Choroid plexus epithelial cell (primary cell): Measurements from ENCODE around the gene PTPRT.
A peak's percentile ranks its signal among the peaks of the same experiment; 100 is the strongest.

Experiments used
- DNase-seq: peaks from one replicate; pipeline ENCODE4 v3.0.0-alpha.2; 2010; ENCODE audit warnings: low read depth
- H3K4me3 ChIP-seq: 2 replicates; pipeline ENCODE4 v1.5.1; 2011; ENCODE audit warnings: low read depth, mild to moderate bottlenecking, control low read depth, low read length, moderate library complexity
- CTCF ChIP-seq: conservative IDR thresholded peaks from 2 replicates; pipeline ENCODE4 v1.5.1; 2011; ENCODE audit warnings: low read depth, mild to moderate bottlenecking, control low read depth, inconsistent platforms, low read length, moderate library complexity

Gene PTPRT

DNA sequence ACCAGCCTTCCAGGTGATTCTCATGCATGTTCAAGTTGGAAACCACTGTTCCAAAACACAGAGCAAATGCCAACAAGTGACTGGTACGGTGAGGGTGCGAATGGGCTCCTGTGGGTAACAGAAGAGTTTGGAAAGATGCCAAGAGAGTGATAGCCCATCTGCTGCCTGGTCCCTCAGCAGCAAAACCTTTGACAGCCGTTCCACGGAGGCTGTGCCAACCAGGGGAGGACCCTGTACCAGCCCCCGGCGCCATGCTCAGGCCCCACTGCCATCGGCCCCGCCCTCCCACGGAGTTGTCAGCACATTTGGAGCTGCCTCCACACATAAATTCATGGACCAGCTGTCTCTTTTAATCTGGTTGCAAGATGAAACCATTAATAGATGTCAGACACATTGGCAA, 4.4 kb upstream of the PTPRT start:
- no peak for TF ChIP-seq CTCF
- DNase-seq = no peak
- no peak overlapping the region for H3K4me3 ChIP-seq

DNA sequence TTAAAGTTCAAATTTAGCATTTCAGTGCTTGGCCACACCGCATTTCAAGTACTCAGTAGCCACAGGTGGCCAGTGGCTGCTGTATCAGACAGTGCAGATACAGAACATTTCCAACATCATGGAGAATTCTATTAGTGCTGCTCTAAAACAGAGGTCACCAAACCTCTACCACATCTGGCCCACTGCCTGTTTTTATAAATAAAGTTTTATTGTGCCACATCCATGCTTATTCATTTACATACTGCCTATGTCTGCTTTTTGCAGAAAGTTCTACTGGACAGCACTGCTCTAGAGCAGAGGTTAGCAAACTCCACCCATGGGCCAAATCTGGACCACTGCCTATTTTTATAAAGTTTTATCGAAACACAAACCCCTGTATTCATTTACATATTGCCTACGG, 3.7 kb upstream of the PTPRT start:
- TF ChIP-seq CTCF = no peak
- H3K4me3 ChIP-seq = no peak overlapping the region
- DNase-seq = no peak

GRCh38 chr20:43191946-43192863, 2.5 kb upstream of the PTPRT start:
- DNase-seq = peak; percentile 6
- peak; percentile 41 for TF ChIP-seq CTCF
- H3K4me3 ChIP-seq = no peak overlapping the region

DNA sequence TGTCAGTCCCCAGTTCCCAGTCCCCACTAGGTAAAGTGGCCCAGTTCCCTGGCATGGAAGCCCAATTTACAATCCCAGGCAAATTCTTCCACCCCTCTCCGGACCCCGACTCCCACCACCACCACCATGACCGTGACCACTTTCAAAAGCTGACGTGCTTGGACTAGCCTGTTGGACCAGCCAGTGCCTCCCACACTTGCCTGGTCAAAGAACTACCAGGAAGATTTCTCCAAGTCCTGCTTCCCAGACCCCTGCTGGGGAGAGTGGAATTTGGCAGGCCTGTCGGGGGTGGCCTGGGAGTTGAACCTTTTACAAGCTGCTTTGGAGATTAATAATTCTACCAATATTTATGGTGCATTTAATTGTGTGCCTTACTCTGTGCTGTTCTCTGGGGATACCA, 1.4 kb upstream of the PTPRT start:
- TF ChIP-seq CTCF = no peak
- H3K4me3 ChIP-seq = no peak overlapping the region
- DNase-seq = no peak

DNA sequence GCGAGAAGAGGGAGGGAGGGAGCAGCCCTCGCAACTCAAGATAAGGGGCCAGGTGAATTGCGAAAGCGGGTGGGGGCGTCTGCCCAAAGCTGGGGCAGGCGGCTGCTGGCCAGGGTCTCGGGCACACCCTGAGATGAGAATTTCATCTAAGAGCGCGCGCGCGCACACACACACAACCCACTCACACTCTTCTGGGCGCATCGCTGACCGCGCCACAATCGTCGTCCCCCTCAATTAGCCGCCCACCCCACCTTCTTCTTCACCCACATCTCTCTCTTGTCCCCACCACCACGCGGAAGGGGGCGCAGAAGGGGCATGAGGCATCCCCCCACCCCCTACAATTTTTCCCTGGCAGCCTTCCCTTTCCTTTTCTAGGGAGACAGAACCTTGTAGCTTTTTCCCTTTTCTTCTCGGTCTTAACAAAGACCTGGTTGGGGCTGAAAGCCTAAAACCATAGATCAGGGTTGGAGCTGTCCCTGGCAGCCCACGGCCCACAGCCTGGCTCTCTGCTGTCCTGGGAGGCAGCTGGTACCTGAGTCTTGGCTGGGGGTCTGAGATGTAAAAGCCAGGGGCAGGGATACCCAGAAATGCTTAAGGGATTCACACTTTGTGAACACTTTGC, 737 bp upstream of the PTPRT start:
- no peak for DNase-seq
- TF ChIP-seq CTCF = no peak
- H3K4me3 ChIP-seq = no peak overlapping the region

DNA sequence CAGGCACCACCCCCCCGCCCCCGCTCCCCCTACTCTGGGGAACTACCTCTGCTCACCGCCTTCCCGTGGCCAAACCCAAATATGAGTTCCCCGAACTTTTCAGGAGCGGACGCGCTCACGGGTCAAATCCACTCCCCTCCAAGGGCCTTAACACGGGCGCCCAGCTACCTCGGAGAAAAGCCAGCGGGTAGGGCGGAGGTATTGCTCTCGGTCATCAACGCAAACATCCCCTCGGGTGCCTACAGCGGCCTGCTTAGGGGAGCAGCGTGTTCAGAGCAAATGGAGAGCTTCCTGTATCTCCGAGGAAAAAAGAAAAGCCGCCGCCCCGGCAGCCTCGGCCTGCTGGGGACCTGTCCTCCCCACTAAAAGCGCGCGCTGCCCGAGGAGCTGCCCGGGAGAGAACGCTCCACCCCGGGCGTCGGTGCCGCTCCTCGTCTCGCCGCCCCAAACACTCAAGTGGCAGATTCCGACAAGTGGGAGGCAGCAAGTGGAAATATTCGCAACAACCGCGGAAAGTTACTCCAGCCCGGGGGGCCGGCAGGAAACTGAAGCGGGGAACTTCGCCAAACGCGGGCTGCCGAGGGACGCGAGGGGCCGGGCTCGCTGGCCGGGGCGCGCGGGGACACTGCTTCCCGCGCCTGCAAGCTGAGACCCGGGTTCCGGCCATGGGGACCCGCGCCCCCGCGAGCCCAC, 699 bp downstream of the PTPRT start:
- no peak for DNase-seq
- TF ChIP-seq CTCF = no peak
- H3K4me3 ChIP-seq = no peak overlapping the region
